K562 (cell line): ENCODE data around the gene USP7. TPM values are rescaled to one million over a fixed set of nuclear protein-coding genes. Genes with fewer than 3 reads are reported as not detected.

Source experiments
- ATF6 ChIP-seq: sonication (generic); formaldehyde crosslinking; IDR thresholded peaks from 2 replicates; pipeline ENCODE4 v1.4.0; 2020; ENCODE audit warnings: mild to moderate bottlenecking, missing genetic modification reagents
- BRD9 ChIP-seq: fragments of 450-650 bp; IDR thresholded peaks from 2 replicates; pipeline ENCODE4 v1.6.1; 2018; ENCODE audit warnings: low read depth; ENCODE audit not compliant: partially characterized antibody
- HMG20B ChIP-seq: fragments of 250-450 bp; sonication (Bioruptor Pico); IDR thresholded peaks from 2 replicates; pipeline ENCODE4 v1.5.0; 2021; ENCODE audit warnings: mild to moderate bottlenecking
- JUND ChIP-seq, 2 experiments: IDR thresholded peaks; 2 replicates in 1 of 2; 3 replicates in 1 of 2; pipeline ENCODE4 v1.6.1; 2011; ENCODE audit warnings: borderline replicate concordance in 2 of 2, low read depth in 2 of 2, low read length in 2 of 2, improper control_type of control experiment in 1 of 2, missing biosample characterization in 1 of 2, missing genetic modification characterization in 1 of 2, missing genetic modification reagents in 1 of 2
- KLF6 ChIP-seq: fragments of 250-450 bp; sonication (Bioruptor Pico); IDR thresholded peaks from 2 replicates; pipeline ENCODE4 v1.4.0; 2020; ENCODE audit warnings: mild to moderate bottlenecking, moderate library complexity, borderline replicate concordance
- LCOR ChIP-seq: sonication (generic); formaldehyde crosslinking; IDR thresholded peaks from 2 replicates; pipeline ENCODE4 v1.8.0; 2022; ENCODE audit warnings: mild to moderate bottlenecking, missing genetic modification reagents
- NFRKB ChIP-seq: fragments of 450-650 bp; IDR thresholded peaks from 2 replicates; pipeline ENCODE4 v1.6.1; 2016; ENCODE audit warnings: low read depth
- PHB ChIP-seq: fragments of 250-450 bp; sonication (Bioruptor Pico); IDR thresholded peaks from 2 replicates; pipeline ENCODE4 v1.5.0; 2021
- POLR2AphosphoS2 ChIP-seq: IDR thresholded peaks from 2 replicates; pipeline ENCODE4 v1.6.1; 2012; ENCODE audit warnings: low read length, improper control_type of control experiment
- POLR2G ChIP-seq: fragments of 200-400 bp; formaldehyde crosslinking; IDR thresholded peaks from 2 replicates; pipeline ENCODE4 v1.6.1; 2017; ENCODE audit warnings: low read depth, mild to moderate bottlenecking, antibody characterized with exemption, low read length, moderate library complexity
- RAD21 ChIP-seq, 2 experiments: fragments of 250-450 bp in 1 of 2; fragments of 450-650 bp in 1 of 2; sonication (Bioruptor Pico) in 1 of 2; formaldehyde crosslinking in 1 of 2; IDR thresholded peaks in 1 of 2; conservative IDR thresholded peaks in 1 of 2; 2 replicates each; pipeline versions ENCODE4 v1.4.0 to v1.8.0; 2020 to 2022; ENCODE audit warnings: mild to moderate bottlenecking in 2 of 2, moderate library complexity in 1 of 2
- RAD51 ChIP-seq: fragments of 450-650 bp; IDR thresholded peaks from 2 replicates; pipeline ENCODE4 v1.7.1; 2016; ENCODE audit warnings: low read depth, mild to moderate bottlenecking, borderline replicate concordance
- SIX5 ChIP-seq, 2 experiments: IDR thresholded peaks; 2 replicates each; pipeline ENCODE4 v1.6.1; 2011; ENCODE audit warnings: low read length in 2 of 2, borderline replicate concordance in 1 of 2, low read depth in 1 of 2, mild to moderate bottlenecking in 1 of 2, moderate library complexity in 1 of 2; ENCODE audit not compliant: insufficient read depth in 1 of 2
- SMAD4 ChIP-seq: fragments of 250-450 bp; sonication (Bioruptor Pico); conservative IDR thresholded peaks from 2 replicates; pipeline ENCODE4 v1.8.0; 2021; ENCODE audit warnings: inconsistent platforms, mild to moderate bottlenecking, moderate library complexity
- ZEB2 ChIP-seq: fragments of 450-650 bp; IDR thresholded peaks from 2 replicates; pipeline ENCODE4 v1.6.1; 2016
- ZKSCAN3 ChIP-seq: fragments of 250-450 bp; sonication (Bioruptor Pico); IDR thresholded peaks from 2 replicates; pipeline ENCODE4 v1.4.0; 2020
- ZNF146 ChIP-seq: IDR thresholded peaks from one replicate; pipeline ENCODE4 v1.6.1; 2018; ENCODE audit warnings: missing compliant biosample characterization; ENCODE audit not compliant: unreplicated experiment
- polyA plus RNA-seq, 8 experiments: library from polyadenylated mRNA; depleted of rRNA in 4 of 8; stranded (reverse) in 5 of 8; unstranded in 3 of 8; fragments of >200 nt; fragmentation: Nextera tagmentation in 2 of 8; fragmentation: Illumina TruSeq in 1 of 8; extraction: Ambion mirVana in 2 of 8; extraction: Trizol in 1 of 8; gene quantifications; 2 replicates each; pipeline versions ENCODE4 v1.2.1 to v1.2.3, GENCODE V29; 2011 to 2014; ENCODE audit warnings: inconsistent platforms in 1 of 8, missing spikeins in 1 of 8
- total RNA-seq, 7 experiments: library from RNA; depleted of rRNA in 6 of 7; stranded (reverse); fragments of >200 nt in 6 of 7; fragmentation: Illumina TruSeq in 2 of 7; extraction: Trizol in 2 of 7; gene quantifications; 2 replicates each; pipeline versions ENCODE4 v1.2.1 to v1.2.3, GENCODE V29; 2011 to 2021; ENCODE audit warnings: low replicate concordance in 1 of 7
- TF ChIP-seq, protein P1 (sequence below): fragments of 450-650 bp; IDR thresholded peaks from 2 replicates; pipeline ENCODE4 v1.6.1; 2018; ENCODE audit warnings: mild to moderate bottlenecking, low read depth; ENCODE audit not compliant: partially characterized antibody
- TF ChIP-seq, protein P2 (sequence below): sonication (generic); formaldehyde crosslinking; IDR thresholded peaks from 2 replicates; pipeline ENCODE4 v1.8.1; 2023; ENCODE audit warnings: mild to moderate bottlenecking, missing genetic modification reagents
- TF ChIP-seq, protein P3 (sequence below): fragments of 150-350 bp; conservative IDR thresholded peaks from 2 replicates; pipeline ENCODE4 v1.6.1; 2014; ENCODE audit warnings: low read length

The USP7 gene
- total and polyA plus RNA-seq, 9 of the 15 experiments (the other 6 are each of a cell fraction or from before 2014, with no cell fraction given) = 17.1 to 145 (median 57.9) TPM

DNA sequence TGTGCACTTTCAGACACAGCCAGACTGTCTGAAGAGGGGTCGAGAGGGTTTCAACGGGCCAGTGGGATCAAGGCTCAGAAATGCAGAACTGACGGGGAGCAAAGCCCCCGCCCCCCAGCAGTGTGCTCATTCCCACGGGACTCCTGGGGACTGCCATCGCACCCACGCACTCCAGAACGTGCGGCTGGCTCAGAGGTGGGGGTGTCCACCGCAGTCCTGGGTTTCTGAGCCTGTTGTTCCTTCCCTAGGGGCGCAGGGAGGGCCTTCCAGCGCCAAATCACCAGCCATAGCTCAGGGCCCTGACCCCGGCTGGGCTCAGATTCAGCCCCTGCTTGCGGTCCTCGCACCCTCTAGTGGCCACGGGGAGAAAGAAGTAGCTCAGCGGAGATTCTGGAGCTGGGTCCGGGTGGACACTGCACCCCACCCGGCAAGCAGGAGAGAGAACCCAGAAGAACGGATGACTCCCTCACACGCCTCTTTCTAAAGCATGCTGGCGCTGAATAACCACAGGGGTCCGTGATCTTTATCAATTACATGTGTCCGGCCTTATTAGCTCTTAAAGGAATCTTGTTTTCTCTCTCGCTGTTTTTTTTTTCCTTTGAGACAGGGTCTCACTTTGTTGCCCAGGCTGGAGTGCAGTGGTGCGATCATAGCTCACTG is 45.0 kb upstream of the USP7 start (continued):
- TF ChIP-seq, protein P1, sequence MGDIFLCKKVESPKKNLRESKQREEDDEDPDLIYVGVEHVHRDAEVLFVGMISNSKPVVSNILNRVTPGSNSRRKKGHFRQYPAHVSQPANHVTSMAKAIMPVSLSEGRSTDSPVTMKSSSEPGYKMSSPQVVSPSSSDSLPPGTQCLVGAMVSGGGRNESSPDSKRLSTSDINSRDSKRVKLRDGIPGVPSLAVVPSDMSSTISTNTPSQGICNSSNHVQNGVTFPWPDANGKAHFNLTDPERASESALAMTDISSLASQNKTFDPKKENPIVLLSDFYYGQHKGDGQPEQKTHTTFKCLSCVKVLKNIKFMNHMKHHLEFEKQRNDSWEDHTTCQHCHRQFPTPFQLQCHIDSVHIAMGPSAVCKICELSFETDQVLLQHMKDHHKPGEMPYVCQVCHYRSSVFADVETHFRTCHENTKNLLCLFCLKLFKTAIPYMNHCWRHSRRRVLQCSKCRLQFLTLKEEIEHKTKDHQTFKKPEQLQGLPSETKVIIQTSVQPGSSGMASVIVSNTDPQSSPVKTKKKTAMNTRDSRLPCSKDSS = no peak
- TF ChIP-seq POLR2G (no peak), JUND (IDR thresholded peaks at IDR 0.05; ENCODE audit: borderline replicate concordance, low read depth, low read length) (peak; percentile 48), JUND (tag; IDR thresholded peaks at IDR 0.05; ENCODE audit: borderline replicate concordance, low read depth, low read length) (no peak; the same call in 2 of the 3 replicates), HMG20B (CRISPR knock-in tag) (no peak), KLF6 (CRISPR knock-in tag) (no peak), PHB (CRISPR knock-in tag) (no peak), SMAD4 (CRISPR knock-in tag) (no peak), ZEB2 (no peak), POLR2AphosphoS2 (no peak), RAD51 (no peak), NFRKB (no peak), RAD21 (CRISPR knock-in tag; conservative IDR thresholded peaks at IDR 0.05 in 1 of 2, IDR thresholded peaks at IDR 0.05 in 1 of 2) (peak; percentile 68 to 88), ZKSCAN3 (CRISPR knock-in tag) (no peak), ATF6 (CRISPR knock-in tag) (no peak), SIX5 (IDR thresholded peaks at IDR 0.05; ENCODE audit: borderline replicate concordance in 1 of 2, insufficient read depth in 1 of 2, low read depth in 1 of 2, low read length in 2 of 2) (no peak), BRD9 (no peak), LCOR (CRISPR knock-in tag) (0 out of 2 replicates have a peak, but pooled peaks have one; percentile 44), ZNF146 (CRISPR knock-in tag) (no peak)
- TF ChIP-seq, protein P2, sequence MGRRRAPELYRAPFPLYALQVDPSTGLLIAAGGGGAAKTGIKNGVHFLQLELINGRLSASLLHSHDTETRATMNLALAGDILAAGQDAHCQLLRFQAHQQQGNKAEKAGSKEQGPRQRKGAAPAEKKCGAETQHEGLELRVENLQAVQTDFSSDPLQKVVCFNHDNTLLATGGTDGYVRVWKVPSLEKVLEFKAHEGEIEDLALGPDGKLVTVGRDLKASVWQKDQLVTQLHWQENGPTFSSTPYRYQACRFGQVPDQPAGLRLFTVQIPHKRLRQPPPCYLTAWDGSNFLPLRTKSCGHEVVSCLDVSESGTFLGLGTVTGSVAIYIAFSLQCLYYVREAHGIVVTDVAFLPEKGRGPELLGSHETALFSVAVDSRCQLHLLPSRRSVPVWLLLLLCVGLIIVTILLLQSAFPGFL (CRISPR knock-in tag) = peak; percentile 63; the same call in 1 of the 2 replicates
- TF ChIP-seq, protein P3, sequence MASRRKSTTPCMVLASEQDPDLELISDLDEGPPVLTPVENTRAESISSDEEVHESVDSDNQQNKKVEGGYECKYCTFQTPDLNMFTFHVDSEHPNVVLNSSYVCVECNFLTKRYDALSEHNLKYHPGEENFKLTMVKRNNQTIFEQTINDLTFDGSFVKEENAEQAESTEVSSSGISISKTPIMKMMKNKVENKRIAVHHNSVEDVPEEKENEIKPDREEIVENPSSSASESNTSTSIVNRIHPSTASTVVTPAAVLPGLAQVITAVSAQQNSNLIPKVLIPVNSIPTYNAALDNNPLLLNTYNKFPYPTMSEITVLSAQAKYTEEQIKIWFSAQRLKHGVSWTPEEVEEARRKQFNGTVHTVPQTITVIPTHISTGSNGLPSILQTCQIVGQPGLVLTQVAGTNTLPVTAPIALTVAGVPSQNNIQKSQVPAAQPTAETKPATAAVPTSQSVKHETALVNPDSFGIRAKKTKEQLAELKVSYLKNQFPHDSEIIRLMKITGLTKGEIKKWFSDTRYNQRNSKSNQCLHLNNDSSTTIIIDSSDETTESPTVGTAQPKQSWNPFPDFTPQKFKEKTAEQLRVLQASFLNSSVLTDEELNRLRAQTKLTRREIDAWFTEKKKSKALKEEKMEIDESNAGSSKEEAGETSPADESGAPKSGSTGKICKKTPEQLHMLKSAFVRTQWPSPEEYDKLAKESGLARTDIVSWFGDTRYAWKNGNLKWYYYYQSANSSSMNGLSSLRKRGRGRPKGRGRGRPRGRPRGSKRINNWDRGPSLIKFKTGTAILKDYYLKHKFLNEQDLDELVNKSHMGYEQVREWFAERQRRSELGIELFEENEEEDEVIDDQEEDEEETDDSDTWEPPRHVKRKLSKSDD = no peak
